ENCODE measurements around the gene WDR41.

- TF ChIP-seq CTCF (IDR thresholded peaks at IDR 0.05) (no peak), POLR2A (IDR thresholded peaks at IDR 0.05) (no peak), EP300 (IDR thresholded peaks at IDR 0.05) (no peak)
These were observed 61.4 kb downstream of the WDR41 start for GRCh38 chr5:77430726-77431125.

Measured in tibial nerve (tissue), 4 donors.